Measurements from ENCODE around the gene APOBEC3F.

Gene APOBEC3F

GRCh38 chr22:39090426-39091064 lies 49.9 kb downstream of the APOBEC3F start:
- H3K27ac ChIP-seq (ENCODE audit: low read depth, low read length): no peak overlapping the region
- H3K4me3 ChIP-seq (ENCODE audit: low read depth in 1 of 5, low read length in 5 of 5): no peak overlapping the region
- peaks cover 0 to 3% (median 0%) of the 10 kb centered on the region in 5 donors for H3K4me1 ChIP-seq (ENCODE audit: control insufficient read depth in 5 of 5, insufficient read depth in 5 of 5, low read length in 5 of 5)
- H3K27me3 ChIP-seq (ENCODE audit: control insufficient read depth in 5 of 5, insufficient read depth in 4 of 5, low read length in 5 of 5): peaks cover 0 to 19% (median 12%) of the 10 kb centered on the region in 5 donors
- no peak overlapping the region for H3K9ac ChIP-seq (ENCODE audit: low read length in 5 of 5)
- H3K36me3 ChIP-seq (ENCODE audit: control insufficient read depth in 5 of 5, insufficient read depth in 5 of 5, low read length in 5 of 5): no peaks in the 10 kb centered on the region
- H3K9me3 ChIP-seq (ENCODE audit: control insufficient read depth in 5 of 5, low read length in 5 of 5): no peaks in the 10 kb centered on the region

GRCh38 chr22:39091126-39092081 lies 50.7 kb downstream of the APOBEC3F start:
- Histone ChIP-seq H3K4me3 (ENCODE audit: low read depth in 1 of 5, low read length in 5 of 5) (no peak overlapping the region), H3K36me3 (ENCODE audit: control insufficient read depth in 5 of 5, insufficient read depth in 5 of 5, low read length in 5 of 5) (no peaks in the 10 kb centered on the region), H3K27me3 (ENCODE audit: control insufficient read depth in 5 of 5, insufficient read depth in 4 of 5, low read length in 5 of 5) (peaks cover 0 to 21% (median 12%) of the 10 kb centered on the region in 5 donors), H3K9ac (ENCODE audit: low read length in 5 of 5) (no peak overlapping the region), H3K9me3 (ENCODE audit: control insufficient read depth in 5 of 5, low read length in 5 of 5) (no peaks in the 10 kb centered on the region), H3K4me1 (ENCODE audit: control insufficient read depth in 5 of 5, insufficient read depth in 5 of 5, low read length in 5 of 5) (peaks cover 0 to 3% (median 0%) of the 10 kb centered on the region in 5 donors), H3K27ac (ENCODE audit: low read depth, low read length) (no peak overlapping the region)

- Histone ChIP-seq H3K36me3 (ENCODE audit: control insufficient read depth in 5 of 5, insufficient read depth in 5 of 5, low read length in 5 of 5) (no peaks in the 10 kb centered on the region), H3K4me1 (ENCODE audit: control insufficient read depth in 5 of 5, insufficient read depth in 5 of 5, low read length in 5 of 5) (peaks cover 0 to 10% (median 3%) of the 10 kb centered on the region in 5 donors), H3K9ac (ENCODE audit: low read length in 5 of 5) (no peak overlapping the region), H3K4me3 (ENCODE audit: low read depth in 1 of 5, low read length in 5 of 5) (no peak overlapping the region), H3K27me3 (ENCODE audit: control insufficient read depth in 5 of 5, insufficient read depth in 4 of 5, low read length in 5 of 5) (peaks cover 0 to 21% (median 12%) of the 10 kb centered on the region in 5 donors), H3K27ac (ENCODE audit: low read depth, low read length) (no peak overlapping the region), H3K9me3 (ENCODE audit: control insufficient read depth in 5 of 5, low read length in 5 of 5) (no peaks in the 10 kb centered on the region)
Measured at GRCh38 chr22:39092111-39092862, 51.6 kb downstream of the APOBEC3F start.

GRCh38 chr22:39094717-39095389 lies 54.2 kb downstream of the APOBEC3F start:
- peaks cover 0 to 13% (median 4%) of the 10 kb centered on the region in 5 donors for H3K4me1 ChIP-seq (ENCODE audit: control insufficient read depth in 5 of 5, insufficient read depth in 5 of 5, low read length in 5 of 5)
- peaks cover 0 to 12% (median 12%) of the 10 kb centered on the region in 5 donors for H3K27me3 ChIP-seq (ENCODE audit: control insufficient read depth in 5 of 5, insufficient read depth in 4 of 5, low read length in 5 of 5)

GRCh38 chr22:39095971-39096370 lies 55.3 kb downstream of the APOBEC3F start:
- H3K27ac ChIP-seq (ENCODE audit: low read depth, low read length): no peak overlapping the region
- H3K9me3 ChIP-seq (ENCODE audit: control insufficient read depth in 5 of 5, low read length in 5 of 5): no peaks in the 10 kb centered on the region
- H3K4me1 ChIP-seq (ENCODE audit: control insufficient read depth in 5 of 5, insufficient read depth in 5 of 5, low read length in 5 of 5): peaks cover 0 to 13% (median 8%) of the 10 kb centered on the region in 5 donors
- H3K4me3 ChIP-seq (ENCODE audit: low read depth in 1 of 5, low read length in 5 of 5): no peak overlapping the region
- H3K36me3 ChIP-seq (ENCODE audit: control insufficient read depth in 5 of 5, insufficient read depth in 5 of 5, low read length in 5 of 5): no peaks in the 10 kb centered on the region
- H3K9ac ChIP-seq (ENCODE audit: low read length in 5 of 5): no peak overlapping the region
- peaks cover 0 to 7% (median under 1%) of the 10 kb centered on the region in 5 donors for H3K27me3 ChIP-seq (ENCODE audit: control insufficient read depth in 5 of 5, insufficient read depth in 4 of 5, low read length in 5 of 5)

More at GRCh38 chr22:39094717-39095389, 54.2 kb downstream of the APOBEC3F start:
- Histone ChIP-seq H3K9me3 (ENCODE audit: control insufficient read depth in 5 of 5, low read length in 5 of 5) (no peaks in the 10 kb centered on the region), H3K9ac (ENCODE audit: low read length in 5 of 5) (no peak overlapping the region), H3K27ac (ENCODE audit: low read depth, low read length) (no peak overlapping the region), H3K36me3 (ENCODE audit: control insufficient read depth in 5 of 5, insufficient read depth in 5 of 5, low read length in 5 of 5) (no peaks in the 10 kb centered on the region), H3K4me3 (ENCODE audit: low read depth in 1 of 5, low read length in 5 of 5) (no peak overlapping the region)

- no peaks in the 10 kb centered on the region for H3K36me3 ChIP-seq (ENCODE audit: control insufficient read depth in 5 of 5, insufficient read depth in 5 of 5, low read length in 5 of 5)
- peak within 1 kb of the TSS in 1 of 5 donors; percentile 3 for H3K4me3 ChIP-seq (ENCODE audit: low read depth in 1 of 5, low read length in 5 of 5)
- no peaks in the 10 kb centered on the region for H3K9me3 ChIP-seq (ENCODE audit: control insufficient read depth in 5 of 5, low read length in 5 of 5)
- no peak within 1 kb of the TSS for H3K27ac ChIP-seq (ENCODE audit: low read depth, low read length)
- H3K4me1 ChIP-seq (ENCODE audit: control insufficient read depth in 5 of 5, insufficient read depth in 5 of 5, low read length in 5 of 5): peaks cover 0 to 13% (median 8%) of the 10 kb centered on the region in 5 donors
- H3K9ac ChIP-seq (ENCODE audit: low read length in 5 of 5): peak within 1 kb of the TSS in 1 of 5 donors; percentile 37
- peaks cover 0 to 8% (median 2%) of the 10 kb centered on the region in 5 donors for H3K27me3 ChIP-seq (ENCODE audit: control insufficient read depth in 5 of 5, insufficient read depth in 4 of 5, low read length in 5 of 5)
Measured at GRCh38 chr22:39097098-39098020, 56.7 kb downstream of the APOBEC3F start, which contains the start of gene APOBEC3H. Gene APOBEC3H (plus strand): TSS chr22:39097244. CDS start chr22:39100279, 3,035 bp downstream.

- peaks cover 0 to 13% (median 8%) of the 10 kb centered on the region in 5 donors for H3K4me1 ChIP-seq (ENCODE audit: control insufficient read depth in 5 of 5, insufficient read depth in 5 of 5, low read length in 5 of 5)
- H3K27ac ChIP-seq (ENCODE audit: low read depth, low read length): no peak overlapping the region
- no peak overlapping the region for H3K4me3 ChIP-seq (ENCODE audit: low read depth in 1 of 5, low read length in 5 of 5)
Measured at GRCh38 chr22:39098026-39098425, 57.4 kb downstream of the APOBEC3F start.

GRCh38 chr22:39098576-39098975 lies 57.9 kb downstream of the APOBEC3F start:
- H3K4me1 ChIP-seq (ENCODE audit: control insufficient read depth in 5 of 5, insufficient read depth in 5 of 5, low read length in 5 of 5): peaks cover 0 to 13% (median 8%) of the 10 kb centered on the region in 5 donors
- H3K9ac ChIP-seq (ENCODE audit: low read length in 5 of 5): no peak overlapping the region
- H3K9me3 ChIP-seq (ENCODE audit: control insufficient read depth in 5 of 5, low read length in 5 of 5): no peaks in the 10 kb centered on the region
- no peaks in the 10 kb centered on the region for H3K36me3 ChIP-seq (ENCODE audit: control insufficient read depth in 5 of 5, insufficient read depth in 5 of 5, low read length in 5 of 5)
- no peak overlapping the region for H3K4me3 ChIP-seq (ENCODE audit: low read depth in 1 of 5, low read length in 5 of 5)
- no peak overlapping the region for H3K27ac ChIP-seq (ENCODE audit: low read depth, low read length)
- H3K27me3 ChIP-seq (ENCODE audit: control insufficient read depth in 5 of 5, insufficient read depth in 4 of 5, low read length in 5 of 5): peaks cover 0 to 8% (median 2%) of the 10 kb centered on the region in 5 donors

More at GRCh38 chr22:39098026-39098425, 57.4 kb downstream of the APOBEC3F start:
- Histone ChIP-seq H3K36me3 (ENCODE audit: control insufficient read depth in 5 of 5, insufficient read depth in 5 of 5, low read length in 5 of 5) (no peaks in the 10 kb centered on the region), H3K9ac (ENCODE audit: low read length in 5 of 5) (no peak overlapping the region), H3K9me3 (ENCODE audit: control insufficient read depth in 5 of 5, low read length in 5 of 5) (no peaks in the 10 kb centered on the region), H3K27me3 (ENCODE audit: control insufficient read depth in 5 of 5, insufficient read depth in 4 of 5, low read length in 5 of 5) (peaks cover 0 to 8% (median 2%) of the 10 kb centered on the region in 5 donors)
